Placental epithelial cell (primary cell): ENCODE measurements around the gene CACNA1I. TPM values are rescaled to one million over a fixed set of nuclear protein-coding genes. Genes with fewer than 3 reads are reported as not detected.

Source experiments
- total RNA-seq: library from RNA; depleted of rRNA; stranded (reverse); fragments of >200 nt; gene quantifications from 2 replicates; pipeline ENCODE4 v1.2.3, GENCODE V29; 2012

The CACNA1I gene
- total RNA-seq: under 0.01 TPM in 1 of 2 replicates, not detected in the other

GRCh38 chr22:39570665-39571064 is at the start of gene CACNA1I:
CACNA1I (plus strand) TSS chr22:39570753; CDS start chr22:39570753, 0 bp downstream.

GRCh38 chr22:39532215-39533073 is 38.1 kb upstream of the CACNA1I start, which contains the start of gene RPS19BP1:
RPS19BP1 (minus strand) TSS chr22:39532748; CDS start chr22:39532738, 10 bp downstream.

Other genes with a start within 250 kb of the CACNA1I start
- 10.7 and 44.4 TPM in 2 replicates for gene SYNGR1, start 220.8 kb upstream of the CACNA1I start, total RNA-seq
- gene TAB1, start 171.0 kb upstream of the CACNA1I start, total RNA-seq: 13.3 and 13.6 TPM in 2 replicates
- gene MGAT3, start 113.7 kb upstream of the CACNA1I start, total RNA-seq: 0.54 and 2.4 TPM in 2 replicates
- 22.8 and 39.7 TPM in 2 replicates for gene MIEF1, start 68.5 kb upstream of the CACNA1I start, total RNA-seq
- gene ATF4, start 50.2 kb upstream of the CACNA1I start, total RNA-seq: 332 and 445 TPM in 2 replicates
- gene RPS19BP1, start 38.0 kb upstream of the CACNA1I start, total RNA-seq: 38.1 and 39.1 TPM in 2 replicates